Tibial nerve (tissue), 4 donors: ENCODE results near the gene BCOR. TPM values are rescaled to one million over a fixed set of nuclear protein-coding genes. Genes with fewer than 3 reads are reported as not detected.
A peak's percentile ranks its signal among the peaks of the same experiment; 100 is the strongest.

Experiments
- DNase-seq, 2 donors: peaks; one replicate each; pipeline ENCODE4 v3.0.0-alpha.2; 2019; ENCODE audit warnings: low spot score in 2 of 2
- H3K27ac ChIP-seq, 4 donors: fragments of 200-600 bp; sonication (generic) in 3 of 4; one replicate each; pipeline ENCODE4 v1.5.1; 2017 to 2019; ENCODE audit warnings: mild to moderate bottlenecking in 1 of 4
- H3K27me3 ChIP-seq, 2 donors: fragments of 200-600 bp; sonication (generic) in 1 of 2; one replicate each; pipeline versions ENCODE4 v1.5.1 to v1.6.0; 2017 to 2019
- H3K36me3 ChIP-seq, 3 donors: fragments of 200-600 bp; sonication (generic); one replicate each; pipeline ENCODE4 v1.5.1; 2018 to 2019
- H3K4me1 ChIP-seq, 4 donors: fragments of 200-600 bp; sonication (generic) in 3 of 4; one replicate each; pipeline ENCODE4 v1.5.1; 2017 to 2019
- H3K4me3 ChIP-seq, 4 donors: fragments of 200-600 bp; sonication (generic) in 3 of 4; one replicate each; pipeline ENCODE4 v1.5.1; 2017 to 2019; ENCODE audit warnings: mild to moderate bottlenecking in 1 of 4, moderate library complexity in 1 of 4
- H3K9me3 ChIP-seq, 4 donors: fragments of 200-600 bp; sonication (generic) in 3 of 4; one replicate each; pipeline ENCODE4 v1.5.1; 2017 to 2019
- EP300 ChIP-seq, 2 donors: sonication (generic); formaldehyde crosslinking; IDR thresholded peaks; one replicate each; pipeline ENCODE4 v1.6.1; 2017; ENCODE audit warnings: antibody characterized with exemption in 2 of 2, mild to moderate bottlenecking in 1 of 2
- POLR2A ChIP-seq, 2 donors: fragments of 450-650 bp; IDR thresholded peaks; one replicate each; pipeline ENCODE4 v1.6.1; 2017; ENCODE audit warnings: antibody characterized with exemption in 2 of 2, mild to moderate bottlenecking in 2 of 2, moderate library complexity in 2 of 2
- WGBS, 2 donors: methylation state at CpG; one replicate each; pipeline ENCODE4 v1.1.5; 2018; 5-methylcytosine and 5-hydroxymethylcytosine counted together
- total RNA-seq, 4 donors: library from RNA; depleted of rRNA; stranded (reverse); fragments of >200 nt; gene quantifications; one replicate each; pipeline ENCODE4 v1.1.0, GENCODE V29; 2016
- TF ChIP-seq, protein P1 (sequence below), 5 experiments: fragments of 200-600 bp in 3 of 5; fragments of 450-650 bp in 2 of 5; sonication (generic) in 3 of 5; IDR thresholded peaks; one replicate each; pipeline ENCODE4 v1.5.1; 2016 to 2019; ENCODE audit warnings: antibody characterized with exemption in 5 of 5, mild to moderate bottlenecking in 3 of 5, moderate library complexity in 2 of 5

The BCOR gene
- total RNA-seq, 4 donors from 2014 or later: 16.2 to 34.7 (median 23.7) TPM

DNA sequence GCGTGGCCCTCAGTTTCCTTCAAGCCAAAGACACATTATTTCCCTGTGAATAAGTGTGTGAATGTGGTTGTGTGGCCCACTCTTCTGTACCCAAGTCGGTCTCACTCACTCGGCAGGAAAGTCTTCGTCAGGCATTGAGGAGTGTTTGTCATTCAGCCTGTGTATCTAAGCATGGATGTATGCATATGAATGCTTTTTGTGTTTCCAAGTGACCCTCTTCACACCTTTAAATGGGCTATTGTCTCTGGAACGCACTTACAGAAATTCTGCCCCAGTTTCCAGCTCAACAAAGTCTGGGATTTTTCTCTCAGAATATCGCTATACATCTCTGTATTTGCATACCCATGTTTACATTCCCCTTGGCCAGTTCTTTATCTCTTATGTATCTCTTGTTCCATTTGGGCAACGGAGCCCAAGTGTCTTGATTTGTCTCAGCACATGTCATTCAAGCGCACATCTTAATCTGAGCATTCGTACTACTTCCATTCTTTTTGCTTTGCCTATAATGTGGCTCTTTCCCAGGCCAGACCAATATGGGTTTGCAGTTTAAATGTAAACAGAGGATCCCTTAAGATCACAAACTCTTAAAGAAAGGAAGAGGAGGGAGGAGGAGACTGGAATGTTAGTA lies 4.8 kb downstream of the BCOR start:
- Histone ChIP-seq H3K4me1 (peaks cover 0 to 57% (median 12%) of the 10 kb centered on the region in 4 donors), H3K9me3 (no peaks in the 10 kb centered on the region), H3K27ac (no peak overlapping the region), H3K36me3 (no peaks in the 10 kb centered on the region), H3K27me3 (peaks cover 0 to 51% of the 10 kb centered on the region in 2 donors), H3K4me3 (no peak overlapping the region)
- WGBS, 2 donors: 47 to 79% methylated on average over 9 of the region's 9 CpGs
- no peak for TF ChIP-seq POLR2A (IDR thresholded peaks at IDR 0.05)
- TF ChIP-seq, protein P1, sequence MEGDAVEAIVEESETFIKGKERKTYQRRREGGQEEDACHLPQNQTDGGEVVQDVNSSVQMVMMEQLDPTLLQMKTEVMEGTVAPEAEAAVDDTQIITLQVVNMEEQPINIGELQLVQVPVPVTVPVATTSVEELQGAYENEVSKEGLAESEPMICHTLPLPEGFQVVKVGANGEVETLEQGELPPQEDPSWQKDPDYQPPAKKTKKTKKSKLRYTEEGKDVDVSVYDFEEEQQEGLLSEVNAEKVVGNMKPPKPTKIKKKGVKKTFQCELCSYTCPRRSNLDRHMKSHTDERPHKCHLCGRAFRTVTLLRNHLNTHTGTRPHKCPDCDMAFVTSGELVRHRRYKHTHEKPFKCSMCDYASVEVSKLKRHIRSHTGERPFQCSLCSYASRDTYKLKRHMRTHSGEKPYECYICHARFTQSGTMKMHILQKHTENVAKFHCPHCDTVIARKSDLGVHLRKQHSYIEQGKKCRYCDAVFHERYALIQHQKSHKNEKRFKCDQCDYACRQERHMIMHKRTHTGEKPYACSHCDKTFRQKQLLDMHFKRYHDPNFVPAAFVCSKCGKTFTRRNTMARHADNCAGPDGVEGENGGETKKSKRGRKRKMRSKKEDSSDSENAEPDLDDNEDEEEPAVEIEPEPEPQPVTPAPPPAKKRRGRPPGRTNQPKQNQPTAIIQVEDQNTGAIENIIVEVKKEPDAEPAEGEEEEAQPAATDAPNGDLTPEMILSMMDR (IDR thresholded peaks at IDR 0.05): no peak
- no peak for TF ChIP-seq EP300 (IDR thresholded peaks at IDR 0.05)
- no peak for DNase-seq

DNA sequence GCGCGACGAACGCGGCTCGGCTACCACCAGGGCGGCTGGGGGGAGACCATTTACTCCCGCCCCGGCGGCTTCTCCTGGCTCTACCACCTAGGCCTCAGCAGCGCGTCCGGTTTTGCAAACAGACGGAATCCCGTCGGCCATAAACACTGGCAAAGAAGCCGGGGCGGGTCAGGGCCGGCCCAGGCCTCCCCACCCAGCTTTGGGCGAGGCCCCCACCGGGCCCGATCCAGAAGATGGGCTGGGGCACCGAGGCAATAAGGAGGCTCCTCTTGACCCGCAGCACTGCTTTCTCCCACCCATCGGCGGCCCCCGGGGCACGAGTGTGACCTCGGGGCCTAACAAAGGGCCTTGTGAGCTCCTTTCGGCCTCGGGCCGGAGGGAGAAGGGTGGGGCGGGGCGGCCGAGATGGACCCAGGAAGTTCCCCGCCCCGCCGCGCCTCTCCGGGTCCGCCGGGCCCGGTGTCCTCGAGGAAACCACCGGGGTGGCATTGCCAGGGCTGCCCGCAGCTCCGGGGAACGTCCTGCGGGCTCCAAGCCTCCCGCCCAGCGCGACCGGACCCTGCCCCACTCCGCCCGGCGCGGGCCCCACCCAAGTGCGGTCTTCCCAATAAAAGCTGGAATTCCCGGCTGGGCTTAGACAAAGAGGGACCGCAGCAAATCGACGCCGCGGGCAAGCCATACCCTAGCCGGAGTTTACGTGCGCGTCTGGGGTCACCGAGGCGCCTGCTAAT lies 5.9 kb downstream of the BCOR start:
- peaks cover 0 to 67% (median 13%) of the 10 kb centered on the region in 4 donors for H3K4me1 ChIP-seq
- TF ChIP-seq POLR2A (IDR thresholded peaks at IDR 0.05) (no peak), EP300 (IDR thresholded peaks at IDR 0.05) (no peak)
- TF ChIP-seq, protein P1 (IDR thresholded peaks at IDR 0.05): no peak
- DNase-seq: no peak
- peak overlapping the region in 2 of 4 donors; percentile 44 to 65 for H3K27ac ChIP-seq
- H3K36me3 ChIP-seq: no peaks in the 10 kb centered on the region
- H3K9me3 ChIP-seq: no peaks in the 10 kb centered on the region
- peak overlapping the region in 1 of 4 donors; percentile 7 for H3K4me3 ChIP-seq
- H3K27me3 ChIP-seq: peaks cover 0 to 51% of the 10 kb centered on the region in 2 donors
- WGBS, 2 donors: 50 to 52% methylated on average over 22 to 40 of the region's 70 CpGs

DNA sequence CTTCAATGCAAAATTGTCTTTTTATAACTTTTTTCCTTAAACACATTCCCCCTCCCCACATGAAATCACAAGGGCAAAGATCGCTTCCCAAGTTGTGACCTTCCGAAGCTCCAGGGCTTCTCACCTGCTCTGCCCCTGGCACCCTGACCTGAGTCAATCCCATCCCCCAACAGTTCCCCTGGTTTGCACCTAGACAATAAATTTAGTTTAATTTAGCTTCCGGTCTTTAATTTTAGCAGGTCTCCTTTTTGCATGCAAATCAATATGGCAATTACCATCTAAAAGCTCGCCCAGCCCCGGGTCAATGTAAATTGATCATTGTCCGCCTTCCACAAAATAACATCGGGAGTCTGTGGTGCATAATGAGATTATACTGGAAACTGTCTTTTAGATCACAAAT lies 6.8 kb downstream of the BCOR start:
- TF ChIP-seq POLR2A (IDR thresholded peaks at IDR 0.05) (no peak), EP300 (IDR thresholded peaks at IDR 0.05) (no peak)
- WGBS, 2 donors: 54 to 72% methylated on average over 7 of the region's 7 CpGs
- Histone ChIP-seq H3K27ac (peak overlapping the region in 1 of 4 donors; percentile 81), H3K4me3 (no peak overlapping the region), H3K27me3 (peaks cover 0 to 44% of the 10 kb centered on the region in 2 donors), H3K36me3 (no peaks in the 10 kb centered on the region), H3K4me1 (peaks cover 0 to 73% (median 14%) of the 10 kb centered on the region in 4 donors), H3K9me3 (no peaks in the 10 kb centered on the region)
- DNase-seq: no peak

DNA sequence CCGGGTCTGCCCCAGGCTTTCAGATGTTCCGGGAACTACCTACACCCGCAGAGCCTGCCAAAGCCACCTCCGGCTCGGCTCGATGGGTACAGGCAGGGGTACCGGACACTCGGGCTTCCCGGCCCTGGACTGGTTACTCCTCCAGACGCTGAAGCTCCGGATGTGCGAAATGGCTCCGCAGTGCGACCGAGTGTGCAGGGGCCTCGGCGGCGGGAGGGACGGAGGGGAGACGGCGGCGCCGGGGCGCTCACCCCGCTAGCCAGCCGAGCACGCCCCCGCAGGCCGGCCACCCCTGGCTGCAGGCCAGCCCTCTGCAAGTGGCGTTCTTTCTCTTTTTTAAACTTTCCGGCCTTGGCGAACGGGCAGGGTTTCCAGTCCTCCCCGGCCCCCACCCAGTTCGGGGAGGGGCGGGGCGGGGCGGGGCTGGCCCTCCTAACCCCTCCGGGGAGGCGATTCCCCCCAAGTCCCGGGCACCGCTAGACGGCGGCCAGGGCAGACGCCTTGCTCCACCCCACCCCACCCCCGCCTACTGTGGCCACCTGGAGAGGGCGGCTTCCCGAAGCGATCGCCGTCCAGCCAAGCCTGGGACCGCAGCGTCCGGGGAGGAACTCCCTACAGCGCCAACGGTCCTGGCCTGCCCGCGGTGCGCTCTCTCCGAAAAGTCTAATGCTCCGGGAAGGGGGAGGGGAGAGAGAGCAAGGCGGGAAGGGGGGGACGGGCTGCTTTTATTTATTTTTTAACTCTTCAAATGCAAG lies 7.5 kb downstream of the BCOR start:
- Histone ChIP-seq H3K4me1 (peaks cover 0 to 81% (median 18%) of the 10 kb centered on the region in 4 donors), H3K27ac (peak overlapping the region; percentile 10 to 81 (median 68)), H3K4me3 (peak overlapping the region; percentile 25 to 53 (median 34)), H3K9me3 (no peaks in the 10 kb centered on the region), H3K36me3 (no peaks in the 10 kb centered on the region), H3K27me3 (peaks cover 0 to 43% of the 10 kb centered on the region in 2 donors)
- no peak for DNase-seq
- WGBS, 2 donors: 4 to 17% methylated on average over 14 to 56 of the region's 63 CpGs
- TF ChIP-seq, protein P1 (IDR thresholded peaks at IDR 0.05): no peak
- TF ChIP-seq EP300 (IDR thresholded peaks at IDR 0.05) (no peak), POLR2A (IDR thresholded peaks at IDR 0.05) (no peak)

DNA sequence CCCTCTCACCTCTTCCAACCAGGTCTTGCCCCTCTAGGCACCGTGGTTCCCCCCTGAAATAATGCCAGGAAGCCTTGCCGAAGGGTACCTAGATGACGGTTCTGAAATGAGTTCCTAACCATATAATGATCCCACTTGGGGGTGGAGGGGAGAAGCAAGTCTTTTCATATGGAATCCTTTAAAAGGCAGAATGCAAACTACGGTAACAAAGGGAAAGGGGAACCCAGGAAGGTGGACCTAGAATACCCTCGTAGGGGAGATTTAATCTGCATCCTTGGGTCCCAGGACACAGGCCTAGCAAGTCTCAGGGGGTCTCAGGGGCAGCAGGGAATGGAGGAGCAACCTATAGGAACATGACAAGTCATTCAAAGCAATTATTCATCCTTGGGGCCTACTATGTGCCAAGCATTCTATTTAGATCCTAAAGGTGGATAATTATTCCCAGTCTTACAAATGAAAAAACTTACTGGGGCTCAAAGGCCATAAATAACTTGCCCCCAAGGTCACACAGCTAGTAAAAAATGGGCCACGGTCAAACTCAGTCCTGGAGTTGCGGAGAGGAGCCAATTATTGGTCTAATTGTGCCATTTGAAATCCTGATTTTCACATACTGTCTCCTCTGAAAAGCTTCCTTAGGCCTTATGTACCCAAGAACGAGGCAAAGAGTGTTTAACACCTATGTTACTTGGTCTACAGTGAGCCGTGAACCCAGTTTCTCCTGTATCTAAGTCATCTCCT lies 8.8 kb downstream of the BCOR start:
- Histone ChIP-seq H3K9me3 (no peaks in the 10 kb centered on the region), H3K27me3 (peaks cover 0 to 44% of the 10 kb centered on the region in 2 donors), H3K36me3 (no peaks in the 10 kb centered on the region), H3K4me3 (no peak overlapping the region), H3K4me1 (peaks cover 0 to 93% (median 30%) of the 10 kb centered on the region in 4 donors), H3K27ac (peak overlapping the region in 2 of 4 donors; percentile 81 to 82)
- TF ChIP-seq, protein P1 (IDR thresholded peaks at IDR 0.05): no peak
- TF ChIP-seq EP300 (IDR thresholded peaks at IDR 0.05) (no peak), POLR2A (IDR thresholded peaks at IDR 0.05) (no peak)
- DNase-seq: no peak
- WGBS, 2 donors: 41 to 66% methylated on average over 9 of the region's 9 CpGs
